OCI-LY1 (cell line): ENCODE measurements around the gene ELMO1.

Experiments
- EZH2 ChIP-seq: fragments of 200-600 bp; sonication (generic), shearing (Covaris generic); IDR thresholded peaks from 2 replicates; pipeline ENCODE4 v1.8.0; 2017; ENCODE audit warnings: borderline replicate concordance, mixed run types, mild to moderate bottlenecking, antibody characterized with exemption, low read length, moderate library complexity, mixed read lengths
- TF ChIP-seq, protein P1 (sequence below): fragments of 200-600 bp; sonication (generic), shearing (Covaris generic); IDR thresholded peaks from 2 replicates; pipeline ENCODE4 v1.5.1; 2017; ENCODE audit warnings: mild to moderate bottlenecking, antibody characterized with exemption, low read length, moderate library complexity, mixed read lengths

- TF ChIP-seq, protein P1, sequence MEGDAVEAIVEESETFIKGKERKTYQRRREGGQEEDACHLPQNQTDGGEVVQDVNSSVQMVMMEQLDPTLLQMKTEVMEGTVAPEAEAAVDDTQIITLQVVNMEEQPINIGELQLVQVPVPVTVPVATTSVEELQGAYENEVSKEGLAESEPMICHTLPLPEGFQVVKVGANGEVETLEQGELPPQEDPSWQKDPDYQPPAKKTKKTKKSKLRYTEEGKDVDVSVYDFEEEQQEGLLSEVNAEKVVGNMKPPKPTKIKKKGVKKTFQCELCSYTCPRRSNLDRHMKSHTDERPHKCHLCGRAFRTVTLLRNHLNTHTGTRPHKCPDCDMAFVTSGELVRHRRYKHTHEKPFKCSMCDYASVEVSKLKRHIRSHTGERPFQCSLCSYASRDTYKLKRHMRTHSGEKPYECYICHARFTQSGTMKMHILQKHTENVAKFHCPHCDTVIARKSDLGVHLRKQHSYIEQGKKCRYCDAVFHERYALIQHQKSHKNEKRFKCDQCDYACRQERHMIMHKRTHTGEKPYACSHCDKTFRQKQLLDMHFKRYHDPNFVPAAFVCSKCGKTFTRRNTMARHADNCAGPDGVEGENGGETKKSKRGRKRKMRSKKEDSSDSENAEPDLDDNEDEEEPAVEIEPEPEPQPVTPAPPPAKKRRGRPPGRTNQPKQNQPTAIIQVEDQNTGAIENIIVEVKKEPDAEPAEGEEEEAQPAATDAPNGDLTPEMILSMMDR, result no peak
- no peak for TF ChIP-seq EZH2
These were observed 561.4 kb downstream of the ELMO1 start for GRCh38 chr7:36887233-36887632.
